Measurements from ENCODE around the gene MYLK.

Gene MYLK

GRCh38 chr3:123790254-123791072 lies 93.7 kb downstream of the MYLK start:
- DNase-seq = no peak

- no peak for DNase-seq
These were observed 94.4 kb downstream of the MYLK start for GRCh38 chr3:123789760-123790159.

- no peak for DNase-seq
These were observed 95.0 kb downstream of the MYLK start for GRCh38 chr3:123789160-123789559.

GRCh38 chr3:123788710-123789109 lies 95.4 kb downstream of the MYLK start:
- no peak for DNase-seq

- no peak for DNase-seq
These were observed 97.0 kb downstream of the MYLK start for GRCh38 chr3:123787133-123787532.

- no peak for DNase-seq
These were observed 98.5 kb downstream of the MYLK start for GRCh38 chr3:123785602-123786001.

GRCh38 chr3:123783811-123784210 lies 100.3 kb downstream of the MYLK start:
- DNase-seq = no peak

- DNase-seq = no peak
These were observed 101.0 kb downstream of the MYLK start for GRCh38 chr3:123783050-123783689.

GRCh38 chr3:123782488-123782887 lies 101.6 kb downstream of the MYLK start:
- DNase-seq = no peak

- no peak for DNase-seq
These were observed 102.4 kb downstream of the MYLK start for GRCh38 chr3:123781571-123782275.

GRCh38 chr3:123781138-123781537 lies 103.0 kb downstream of the MYLK start:
- DNase-seq = no peak

GRCh38 chr3:123780656-123781055 lies 103.5 kb downstream of the MYLK start:
- DNase-seq = no peak

GRCh38 chr3:123779655-123780231 lies 104.4 kb downstream of the MYLK start:
- no peak for DNase-seq

- DNase-seq = no peak
These were observed 105.0 kb downstream of the MYLK start for GRCh38 chr3:123778991-123779622.

- DNase-seq = no peak
These were observed 105.6 kb downstream of the MYLK start for GRCh38 chr3:123778525-123778924.

- no peak for DNase-seq
These were observed 107.9 kb downstream of the MYLK start for GRCh38 chr3:123776071-123776782.

- DNase-seq = no peak
These were observed 109.7 kb downstream of the MYLK start for GRCh38 chr3:123774474-123774873.

GRCh38 chr3:123773681-123774431 lies 110.3 kb downstream of the MYLK start:
- DNase-seq = no peak

GRCh38 chr3:123769356-123769743 lies 114.8 kb downstream of the MYLK start:
- DNase-seq = no peak

GRCh38 chr3:123768480-123769355 lies 115.4 kb downstream of the MYLK start:
- no peak for DNase-seq
